Activated T-cell treated with anti-CD3 and anti-CD28 coated beads for 24 hours (primary cell): Measurements from ENCODE around the gene HAVCR1.

Source experiments
- DNase-seq: peaks from one replicate; pipeline ENCODE4 v3.0.0-alpha.2; 2020; ENCODE audit warnings: low read depth

Gene HAVCR1

GRCh38 chr5:156991714-156992113, 67.2 kb downstream of the HAVCR1 start:
- DNase-seq: no peak

- no peak for DNase-seq
Observed at GRCh38 chr5:156984064-156984463, 74.9 kb downstream of the HAVCR1 start.

- DNase-seq: no peak
Observed at GRCh38 chr5:156981481-156981880, 77.4 kb downstream of the HAVCR1 start.
